Epithelial cell of proximal tubule (primary cell): Measurements from ENCODE around the gene ASPDH. TPM values are rescaled to one million over a fixed set of nuclear protein-coding genes. Genes with fewer than 3 reads are reported as not detected.

Experiments
- DNase-seq: peaks from one replicate; pipeline ENCODE4 v3.0.0-alpha.2; 2011; ENCODE audit warnings: low read depth
- H3K4me3 ChIP-seq: 2 replicates; pipeline ENCODE4 v1.5.1; 2011; ENCODE audit warnings: low read depth, mild to moderate bottlenecking, low read length
- CTCF ChIP-seq: conservative IDR thresholded peaks from 2 replicates; pipeline ENCODE4 v1.5.1; 2012; ENCODE audit warnings: low read depth, mild to moderate bottlenecking, low read length
- total RNA-seq: library from RNA; depleted of rRNA; stranded (reverse); fragments of >200 nt; gene quantifications from 2 replicates; pipeline ENCODE4 v1.2.3, GENCODE V29; 2015

ASPDH gene
- total RNA-seq, 1 donor from 2014 or later, result not detected

DNA sequence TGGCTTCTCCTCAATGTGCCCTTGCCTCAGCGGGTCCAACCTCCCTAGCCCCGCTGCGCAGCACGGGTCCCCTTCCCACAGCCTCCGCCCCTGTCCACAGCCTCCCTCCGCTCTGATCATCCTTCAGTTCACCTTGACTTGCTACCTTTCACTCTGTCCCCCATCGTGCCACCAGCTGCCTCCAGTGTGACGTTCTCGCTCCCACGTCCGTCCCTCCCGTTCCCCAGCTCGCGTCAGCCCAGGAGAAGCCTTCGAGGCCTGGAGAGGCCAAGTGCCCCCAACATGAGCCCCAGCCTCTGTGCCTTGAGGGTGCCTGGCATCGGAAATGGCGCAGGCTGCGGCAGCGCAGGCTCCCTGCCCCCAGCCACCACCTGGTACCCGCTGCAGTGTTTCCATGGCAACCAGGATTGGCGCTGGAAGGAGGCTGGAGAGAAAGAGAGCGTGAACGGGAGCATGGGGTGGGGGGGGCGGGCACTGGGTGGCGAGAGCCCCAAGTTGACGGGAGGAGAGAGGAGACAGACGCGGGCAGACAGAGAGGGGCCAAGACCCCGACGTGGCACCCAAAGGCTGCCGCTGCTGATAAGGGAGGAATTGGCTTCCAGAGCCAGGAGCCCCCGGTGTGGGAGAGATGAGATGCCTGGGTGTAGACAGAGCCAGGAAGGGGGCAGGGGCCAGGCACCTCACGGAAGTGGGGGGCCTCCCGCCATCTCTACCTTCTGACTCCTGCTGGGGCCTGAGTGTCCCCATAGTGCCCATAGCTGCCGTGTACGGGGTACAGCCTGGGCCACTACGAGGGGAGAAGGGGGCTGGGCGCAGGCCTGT lies 844 bp upstream of the ASPDH start:
- TF ChIP-seq CTCF, result no peak
- no peak overlapping the region for H3K4me3 ChIP-seq
- no peak for DNase-seq

- TF ChIP-seq CTCF, result no peak
- DNase-seq, result no peak
- no peak overlapping the region for H3K4me3 ChIP-seq
Measured at GRCh38 chr19:50512999-50513745, 541 bp downstream of the ASPDH start.

DNA sequence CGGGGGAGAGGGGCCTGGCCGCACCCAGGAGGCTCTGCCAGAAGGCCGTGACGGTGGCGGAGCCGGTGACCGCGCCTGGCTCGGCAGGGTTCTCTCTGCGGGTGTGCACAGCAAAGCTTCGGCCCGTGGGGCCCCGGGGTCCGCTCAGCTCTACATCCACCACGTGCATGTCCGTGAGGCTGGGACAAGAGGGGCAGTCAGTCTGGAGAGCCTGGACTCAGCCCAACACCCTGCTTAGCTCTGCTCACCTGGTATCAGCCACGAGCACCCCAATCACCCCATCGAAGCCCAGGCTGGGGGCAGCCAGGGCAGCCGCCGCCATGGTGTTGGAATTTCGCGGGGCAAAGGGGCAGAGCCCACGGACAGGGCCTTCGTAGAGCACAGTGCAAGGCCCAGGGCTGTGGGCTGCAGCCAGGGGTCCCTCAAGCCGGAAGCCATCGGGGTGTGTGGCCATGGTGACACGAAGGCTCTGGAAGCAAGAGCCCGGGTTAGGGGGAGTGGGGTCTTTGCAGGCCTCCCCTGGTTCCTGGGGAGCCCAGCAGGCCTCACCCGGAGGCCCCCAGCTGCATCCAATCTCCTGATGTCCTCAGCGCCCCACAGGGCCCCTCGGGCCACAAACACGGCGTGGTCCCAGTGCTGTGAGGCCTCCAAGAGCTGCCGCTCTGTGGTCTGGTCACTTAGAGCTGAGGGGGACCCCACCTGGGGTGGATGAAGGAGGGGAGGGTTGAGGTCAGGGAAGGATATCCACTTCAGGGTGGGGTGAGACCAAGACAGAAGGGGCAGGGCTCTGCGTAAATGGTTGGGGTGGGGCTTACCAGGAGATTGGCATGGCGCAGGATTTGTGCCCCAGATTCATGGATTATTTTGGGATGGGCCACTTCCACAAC lies 1.4 kb downstream of the ASPDH start:
- H3K4me3 ChIP-seq, result peak overlapping the region; percentile 97
- DNase-seq, result no peak
- no peak for TF ChIP-seq CTCF

DNA sequence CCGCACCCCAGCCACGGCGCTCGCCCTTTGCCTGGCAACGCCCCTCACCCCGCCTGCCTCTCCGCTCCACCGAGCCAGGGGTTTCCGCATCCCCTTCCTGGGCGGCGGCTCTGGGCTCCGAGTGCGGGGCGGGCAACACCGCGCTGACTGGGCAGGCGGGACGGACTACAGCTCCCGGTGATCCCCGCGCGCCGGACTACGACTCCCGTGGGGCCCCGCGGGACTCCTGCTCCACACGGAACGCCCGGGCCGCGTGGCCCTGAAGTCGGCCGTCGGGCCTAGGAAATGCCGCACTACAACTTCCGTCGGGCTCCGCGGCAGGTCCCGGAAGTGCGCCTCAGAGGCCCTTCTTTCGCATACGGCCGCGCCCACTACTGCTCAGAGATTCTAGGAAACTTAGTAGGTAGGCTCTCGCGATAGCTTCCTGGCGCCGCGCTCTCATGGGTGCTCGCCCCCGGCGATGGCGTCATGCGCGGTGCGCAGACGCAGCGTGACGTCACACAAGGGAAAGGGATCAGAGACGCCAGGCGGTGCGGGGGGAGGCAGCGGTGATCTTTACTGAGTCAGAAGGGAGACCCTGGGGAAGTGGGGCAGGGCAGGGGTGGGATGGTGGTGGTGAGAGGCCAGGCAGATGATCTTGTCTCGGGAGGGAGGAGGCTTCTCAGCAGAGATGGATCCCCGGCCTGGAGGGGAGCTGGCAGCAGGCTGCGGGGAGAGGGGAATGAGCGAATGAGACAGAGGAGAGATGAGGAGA lies 2.5 kb downstream of the ASPDH start, which contains the start of gene JOSD2:
Gene JOSD2 (minus strand): TSS at position 123 of the 754 bp plus-strand sequence. CDS start 760 bp downstream, outside the sequence.
- peak; percentile 83 for DNase-seq
- no peak for TF ChIP-seq CTCF
- peak within 1 kb of the TSS; percentile 97 for H3K4me3 ChIP-seq

- DNase-seq, result no peak
- no peak for TF ChIP-seq CTCF
- H3K4me3 ChIP-seq, result peak overlapping the region; percentile 97
Measured at GRCh38 chr19:50510700-50511068, 3.0 kb downstream of the ASPDH start.

DNA sequence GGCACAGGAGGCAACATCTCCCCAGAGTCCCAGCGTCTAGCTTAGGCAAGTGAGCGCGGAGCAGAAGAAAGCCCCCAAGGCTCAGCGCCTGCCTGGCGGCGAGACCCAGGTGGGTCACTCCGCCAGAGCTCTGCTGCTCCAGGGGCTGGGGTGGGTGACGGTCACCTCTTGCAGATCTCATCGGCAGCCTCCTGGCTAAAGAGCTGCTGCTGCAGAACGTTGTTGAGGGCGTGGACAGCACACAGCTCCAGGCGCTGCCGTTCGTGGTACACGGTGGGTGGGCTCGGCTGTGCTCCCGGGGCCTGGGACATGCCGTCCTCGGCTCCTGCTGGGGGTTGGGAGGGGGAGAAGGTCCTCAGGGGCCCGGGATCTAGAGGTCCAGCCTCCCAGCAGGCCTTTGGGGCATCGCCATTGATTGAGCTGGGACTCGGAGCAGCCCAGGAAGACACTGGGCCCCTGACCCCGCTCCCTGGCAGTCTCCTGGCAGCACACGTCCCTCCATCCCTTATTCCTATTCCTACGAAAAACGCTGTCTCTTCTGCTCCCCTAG lies 3.5 kb downstream of the ASPDH start:
- H3K4me3 ChIP-seq, result peak overlapping the region; percentile 97
- no peak for DNase-seq
- TF ChIP-seq CTCF, result no peak
